Measurements from ENCODE around the gene DNM1L. TPM values are rescaled to one million over a fixed set of nuclear protein-coding genes. Genes with fewer than 3 reads are reported as not detected.

The DNM1L gene
- total and polyA plus RNA-seq, 9 of the 15 experiments (the other 6 are each of a cell fraction or from before 2014, with no cell fraction given): 24.1 to 82.8 (median 61.5) TPM

GRCh38 chr12:32755654-32756475 lies 76.8 kb downstream of the DNM1L start, which contains the start of gene YARS2 (continued):
- TF ChIP-seq EGR1 (conservative IDR thresholded peaks at IDR 0.05): 0 out of 2 replicates have a peak, but pooled peaks have one; percentile 12
- no peak for TF ChIP-seq CBX2 (IDR thresholded peaks at IDR 0.05; ENCODE audit: insufficient read depth, low read length, poor library complexity, severe bottlenecking)
- TF ChIP-seq ZBED1 (IDR thresholded peaks at IDR 0.05): no peak
- TF ChIP-seq SP1 (CRISPR knock-in tag; IDR thresholded peaks at IDR 0.05): peak; percentile 42; the same call in 1 of the 2 replicates
- TF ChIP-seq KDM1A (IDR thresholded peaks at IDR 0.05): no peak
- no peak for TF ChIP-seq MTA1 (IDR thresholded peaks at IDR 0.05; ENCODE audit: borderline replicate concordance)
- TF ChIP-seq ZNF766 (CRISPR knock-in tag; conservative IDR thresholded peaks at IDR 0.05): 0 out of 2 replicates have a peak, but pooled peaks have one; percentile 27
- no peak; the same call in 1 of the 2 replicates for TF ChIP-seq PYGO2 (tag; IDR thresholded peaks at IDR 0.05)
- 0 out of 2 replicates have a peak, but pooled peaks have one; percentile 23 for TF ChIP-seq GTF2E2 (tag; IDR thresholded peaks at IDR 0.05)
- no peak for TF ChIP-seq NCOA2 (IDR thresholded peaks at IDR 0.05; ENCODE audit: partially characterized antibody in 2 of 2)
- 0 out of 2 replicates have a peak, but pooled peaks have one; percentile 26 for TF ChIP-seq OTX1 (CRISPR knock-in tag; IDR thresholded peaks at IDR 0.05)
- TF ChIP-seq ZNF699 (CRISPR knock-in tag; IDR thresholded peaks at IDR 0.05; ENCODE audit: insufficient replicate concordance): no peak
- no peak for TF ChIP-seq CBFA2T3 (IDR thresholded peaks at IDR 0.05)
- no peak for TF ChIP-seq ZNF398 (CRISPR knock-in tag; IDR thresholded peaks at IDR 0.05)
- TF ChIP-seq REST (IDR thresholded peaks at IDR 0.05; ENCODE audit: borderline replicate concordance): peak; percentile 86
- TF ChIP-seq REST (CRISPR knock-in tag; IDR thresholded peaks at IDR 0.05; ENCODE audit: low read depth): no peak
- no peak for TF ChIP-seq ZNF445 (CRISPR knock-in tag; IDR thresholded peaks at IDR 0.05; ENCODE audit: low read depth)
- no peak for TF ChIP-seq ZBTB26 (CRISPR knock-in tag; IDR thresholded peaks at IDR 0.05)
